Right lobe of liver (tissue), 6 donors: Measurements from ENCODE around the gene ATG7. TPM values are rescaled to one million over a fixed set of nuclear protein-coding genes. Genes with fewer than 3 reads are reported as not detected.

Experiments used
- ATAC-seq, 4 donors: fragments of 200-7000 bp; cut with Tn5 transposase; one replicate each; pipeline ENCODE4 v1.9.1; 2020; ENCODE audit warnings: mild to moderate bottlenecking in 4 of 4, moderate library complexity in 4 of 4
- DNase-seq, 3 donors: peaks; one replicate each; pipeline ENCODE4 v3.0.0-alpha.2; 2020
- H3K27ac ChIP-seq, 3 donors: fragments of 200-600 bp; one replicate each; pipeline ENCODE4 v1.8.0; 2022
- H3K27me3 ChIP-seq, 2 donors: fragments of 200-600 bp; one replicate each; pipeline ENCODE4 v1.8.0; 2022
- H3K36me3 ChIP-seq, 4 donors: fragments of 200-600 bp; sonication (generic) in 1 of 4; one replicate each; pipeline versions ENCODE4 v1.5.1 to v1.8.0; 2017 to 2022; ENCODE audit warnings: control low read depth in 1 of 4
- H3K4me1 ChIP-seq, 4 donors: fragments of 200-600 bp; sonication (generic) in 1 of 4; one replicate each; pipeline versions ENCODE4 v1.5.1 to v1.8.0; 2017 to 2022; ENCODE audit warnings: control low read depth in 1 of 4
- H3K4me3 ChIP-seq, 3 donors: fragments of 200-600 bp; one replicate each; pipeline ENCODE4 v1.8.0; 2022
- H3K9me3 ChIP-seq, 4 donors: fragments of 200-600 bp; sonication (generic) in 1 of 4; one replicate each; pipeline versions ENCODE4 v1.5.1 to v1.8.0; 2017 to 2022; ENCODE audit warnings: control low read depth in 1 of 4
- CTCF ChIP-seq, 4 donors: fragments of 200-600 bp in 3 of 4; fragments of 450-650 bp in 1 of 4; IDR thresholded peaks; one replicate each; pipeline versions ENCODE4 v1.5.1 to v1.8.0; 2016 to 2022; ENCODE audit warnings: antibody characterized with exemption in 4 of 4, mild to moderate bottlenecking in 2 of 4
- POLR2A ChIP-seq: fragments of 450-650 bp; IDR thresholded peaks from one replicate; pipeline ENCODE4 v1.6.1; 2017; ENCODE audit warnings: antibody characterized with exemption, mild to moderate bottlenecking
- WGBS: methylation state at CpG from one replicate; pipeline ENCODE4 v1.1.6; 2018; ENCODE audit warnings: low coverage, low lambda C conversion rate; ENCODE audit not compliant: insufficient coverage; ENCODE audit errors: missing lambda C conversion rate; 5-methylcytosine and 5-hydroxymethylcytosine counted together
- intact Hi-C, 2 donors: fragments of 100-400 bp; cut with DNase I; formaldehyde crosslinking; loops; one replicate each; pipeline versions ENCODE4 v1.11.2 to v1.14.1; 2022
- total RNA-seq, 6 experiments: library from RNA; depleted of rRNA in 2 of 6; stranded (reverse); fragments of >200 nt in 2 of 6; fragmentation: NEBNext Ultra II Directional in 3 of 6; extraction: Animal tissue kit (Norgen Biotek cat#: 25700) in 3 of 6; gene quantifications; one replicate each; pipeline versions ENCODE4 v1.1.0 to v1.2.4, GENCODE V29; 2016 to 2023
- donor health status: DM: no; HTN: yes; CAD: no.
- donor health status: DM: no; HTN: no; CAD: no.
- donor health status: DM: no; HTN: no; CAD: no.
- donor health status: DM: no; HTN: yes; CAD: no.
- donor health status: DM: no; HTN: yes; CAD: no.

The ATG7 gene
- total RNA-seq, 6 experiments from 2014 or later: 13.6 to 21.1 (median 15.8) TPM

- Histone ChIP-seq H3K4me1 (no peaks in the 10 kb centered on the region), H3K27ac (no peak overlapping the region), H3K4me3 (no peak overlapping the region), H3K27me3 (no peaks in the 10 kb centered on the region), H3K9me3 (peaks cover 0 to 3% (median 0%) of the 10 kb centered on the region in 4 donors), H3K36me3 (no peaks in the 10 kb centered on the region)
- ATAC-seq (no peak), DNase-seq (peak in 1 of 3 donors; percentile 32)
- no CpG with 5 or more reads among the region's 6 CpGs for WGBS
- TF ChIP-seq CTCF (IDR thresholded peaks at IDR 0.05) (no peak), POLR2A (no peak)
- intact Hi-C loops: no loop called here
Measured at GRCh38 chr3:11543948-11544387, 271.8 kb downstream of the ATG7 start.

- peak in 1 of 3 donors; percentile 49 for DNase-seq
- WGBS: 68% methylated on average over 4 of the region's 17 CpGs
- Histone ChIP-seq H3K4me1 (no peaks in the 10 kb centered on the region), H3K27me3 (no peaks in the 10 kb centered on the region), H3K36me3 (no peaks in the 10 kb centered on the region), H3K4me3 (no peak overlapping the region), H3K27ac (no peak overlapping the region), H3K9me3 (peaks cover 0 to 3% (median 0%) of the 10 kb centered on the region in 4 donors)
- no peak for TF ChIP-seq POLR2A
- TF ChIP-seq CTCF (IDR thresholded peaks at IDR 0.05): no peak
- intact Hi-C loops: no loop called here
- peak in 2 of 4 donors; percentile 28 to 34 for ATAC-seq
Measured at GRCh38 chr3:11544412-11545181, 272.4 kb downstream of the ATG7 start.

- Histone ChIP-seq H3K4me3 (no peak overlapping the region), H3K27ac (no peak overlapping the region), H3K4me1 (no peaks in the 10 kb centered on the region), H3K27me3 (no peaks in the 10 kb centered on the region), H3K9me3 (peaks cover 0 to 3% (median 0%) of the 10 kb centered on the region in 4 donors), H3K36me3 (no peaks in the 10 kb centered on the region)
- intact Hi-C loops: no loop called here
- peak; percentile 22 to 37 (median 30) for ATAC-seq
- DNase-seq: peak in 1 of 3 donors; percentile 43
- no peak for TF ChIP-seq CTCF (IDR thresholded peaks at IDR 0.05)
- TF ChIP-seq POLR2A: no peak
- WGBS: 76% methylated on average over 6 of the region's 16 CpGs
Measured at GRCh38 chr3:11545186-11545851, 273.1 kb downstream of the ATG7 start.

GRCh38 chr3:11546657-11547302 lies 274.6 kb downstream of the ATG7 start:
- Histone ChIP-seq H3K36me3 (no peaks in the 10 kb centered on the region), H3K4me1 (no peaks in the 10 kb centered on the region), H3K9me3 (peaks cover 0 to 3% (median 0%) of the 10 kb centered on the region in 4 donors), H3K4me3 (no peak overlapping the region), H3K27ac (no peak overlapping the region), H3K27me3 (no peaks in the 10 kb centered on the region)
- 86% methylated on average over 6 of the region's 9 CpGs for WGBS
- intact Hi-C loops: no loop called here
- no peak for TF ChIP-seq CTCF (IDR thresholded peaks at IDR 0.05)
- TF ChIP-seq POLR2A: no peak
- ATAC-seq (peak in 2 of 4 donors; percentile 14 to 17), DNase-seq (peak in 1 of 3 donors; percentile 33)
